Osteoblast (primary cell): ENCODE measurements around the gene INPP4A. TPM values are rescaled to one million over a fixed set of nuclear protein-coding genes. Genes with fewer than 3 reads are reported as not detected.
A peak's percentile ranks its signal among the peaks of the same experiment; 100 is the strongest.

Source experiments
- DNase-seq: peaks from one replicate; pipeline ENCODE4 v3.0.0; 2011; ENCODE audit warnings: low spot score, mixed read lengths; ENCODE audit not compliant: insufficient read length; ENCODE audit errors: missing footprints
- H2AFZ ChIP-seq: 2 replicates; pipeline ENCODE4 v1.6.0; 2011; ENCODE audit warnings: mild to moderate bottlenecking, low read length
- H3K27ac ChIP-seq: 2 replicates; pipeline ENCODE4 v1.5.1; 2011; ENCODE audit warnings: mild to moderate bottlenecking, low read depth, low read length, moderate library complexity
- H3K27me3 ChIP-seq: 2 replicates; pipeline ENCODE4 v1.6.0; 2012; ENCODE audit warnings: mild to moderate bottlenecking, control low read depth, inconsistent platforms, low read length, moderate library complexity; ENCODE audit not compliant: insufficient read depth
- H3K36me3 ChIP-seq: 2 replicates; pipeline ENCODE4 v1.5.1; 2011; ENCODE audit warnings: mild to moderate bottlenecking, low read length, control low read depth, moderate library complexity; ENCODE audit not compliant: insufficient read depth
- H3K4me1 ChIP-seq: 2 replicates; pipeline ENCODE4 v1.5.1; 2011; ENCODE audit warnings: mild to moderate bottlenecking, low read length, control low read depth, moderate library complexity; ENCODE audit not compliant: insufficient read depth
- H3K4me2 ChIP-seq: 2 replicates; pipeline ENCODE4 v1.6.0; 2011; ENCODE audit warnings: mild to moderate bottlenecking, low read length; ENCODE audit not compliant: insufficient read depth
- H3K4me3 ChIP-seq: fragments of 200-600 bp; sonication (generic); 3 replicates; pipeline ENCODE4 v1.5.1; 2012; ENCODE audit warnings: mild to moderate bottlenecking, low read length, inconsistent platforms; ENCODE audit not compliant: insufficient read depth
- H3K79me2 ChIP-seq: 2 replicates; pipeline ENCODE4 v1.6.0; 2012; ENCODE audit warnings: mild to moderate bottlenecking, low read length, control low read depth, inconsistent platforms; ENCODE audit not compliant: insufficient read depth
- H3K9me3 ChIP-seq: 2 replicates; pipeline ENCODE4 v1.5.1; 2011; ENCODE audit warnings: low read depth, low read length, control low read depth
- H4K20me1 ChIP-seq: 2 replicates; pipeline ENCODE4 v1.6.0; 2012; ENCODE audit warnings: mild to moderate bottlenecking, low read length, control low read depth; ENCODE audit not compliant: insufficient read depth
- total RNA-seq: library from RNA; depleted of rRNA; stranded (reverse); fragments of >200 nt; gene quantifications from 2 replicates; pipeline ENCODE4 v1.2.3, GENCODE V29; 2012
- TF ChIP-seq, protein P1 (sequence below): IDR thresholded peaks from 2 replicates; pipeline ENCODE4 v1.5.1; 2011; ENCODE audit warnings: mild to moderate bottlenecking, low read depth, low read length, moderate library complexity; ENCODE audit errors: extremely low read depth

Gene INPP4A
- total RNA-seq, 1 donor, result 25.7 TPM

DNA sequence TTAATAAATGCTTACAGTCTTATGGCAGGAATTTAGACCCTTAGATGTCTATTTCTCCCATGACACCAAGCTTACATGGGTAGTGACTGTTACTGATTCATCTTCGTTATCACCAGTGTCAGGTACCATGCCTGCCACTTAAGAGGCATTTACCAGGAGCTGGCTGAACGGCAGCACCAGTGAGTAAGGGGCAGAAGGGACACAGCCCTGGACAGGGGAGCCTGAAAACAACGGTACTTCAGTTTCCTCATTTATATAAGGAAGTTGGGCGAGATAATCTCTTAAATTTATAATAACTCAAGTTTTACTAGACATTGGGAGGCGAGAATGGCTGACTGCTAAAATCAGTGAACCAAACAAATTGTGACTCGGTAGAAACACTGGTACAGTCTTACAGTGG lies 162.4 kb downstream of the INPP4A start:
- Histone ChIP-seq H3K79me2 (peaks cover 79% of the 10 kb centered on the region), H3K27ac (peak overlapping the region; percentile 94), H3K4me2 (peak overlapping the region; percentile 89)

GRCh38 chr2:98607741-98608115 lies 163.1 kb downstream of the INPP4A start:
- peaks cover 11% of the 10 kb centered on the region for H4K20me1 ChIP-seq
- H3K27ac ChIP-seq, result peak overlapping the region; percentile 94
- TF ChIP-seq, protein P1, sequence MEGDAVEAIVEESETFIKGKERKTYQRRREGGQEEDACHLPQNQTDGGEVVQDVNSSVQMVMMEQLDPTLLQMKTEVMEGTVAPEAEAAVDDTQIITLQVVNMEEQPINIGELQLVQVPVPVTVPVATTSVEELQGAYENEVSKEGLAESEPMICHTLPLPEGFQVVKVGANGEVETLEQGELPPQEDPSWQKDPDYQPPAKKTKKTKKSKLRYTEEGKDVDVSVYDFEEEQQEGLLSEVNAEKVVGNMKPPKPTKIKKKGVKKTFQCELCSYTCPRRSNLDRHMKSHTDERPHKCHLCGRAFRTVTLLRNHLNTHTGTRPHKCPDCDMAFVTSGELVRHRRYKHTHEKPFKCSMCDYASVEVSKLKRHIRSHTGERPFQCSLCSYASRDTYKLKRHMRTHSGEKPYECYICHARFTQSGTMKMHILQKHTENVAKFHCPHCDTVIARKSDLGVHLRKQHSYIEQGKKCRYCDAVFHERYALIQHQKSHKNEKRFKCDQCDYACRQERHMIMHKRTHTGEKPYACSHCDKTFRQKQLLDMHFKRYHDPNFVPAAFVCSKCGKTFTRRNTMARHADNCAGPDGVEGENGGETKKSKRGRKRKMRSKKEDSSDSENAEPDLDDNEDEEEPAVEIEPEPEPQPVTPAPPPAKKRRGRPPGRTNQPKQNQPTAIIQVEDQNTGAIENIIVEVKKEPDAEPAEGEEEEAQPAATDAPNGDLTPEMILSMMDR, result no peak
- no peak for DNase-seq
- H3K9me3 ChIP-seq, result no peaks in the 10 kb centered on the region
- no peaks in the 10 kb centered on the region for H3K27me3 ChIP-seq
- H3K4me3 ChIP-seq, result peak overlapping the region; percentile 94
- H3K4me2 ChIP-seq, result peak overlapping the region; percentile 89
- peaks cover 79% of the 10 kb centered on the region for H3K79me2 ChIP-seq
- H3K36me3 ChIP-seq, result peaks cover 32% of the 10 kb centered on the region
- peak overlapping the region; percentile 91 for H2AFZ ChIP-seq
- peaks cover 23% of the 10 kb centered on the region for H3K4me1 ChIP-seq

More for the DNA sequence above, 162.4 kb downstream of the INPP4A start:
- no peak for DNase-seq
- no peaks in the 10 kb centered on the region for H3K27me3 ChIP-seq
- peaks cover 26% of the 10 kb centered on the region for H3K36me3 ChIP-seq
- TF ChIP-seq, protein P1, result no peak
- H3K4me1 ChIP-seq, result peaks cover 23% of the 10 kb centered on the region
- H3K4me3 ChIP-seq, result peak overlapping the region; percentile 94
- peaks cover 11% of the 10 kb centered on the region for H4K20me1 ChIP-seq
- H2AFZ ChIP-seq, result no peak overlapping the region
- H3K9me3 ChIP-seq, result no peaks in the 10 kb centered on the region

DNA sequence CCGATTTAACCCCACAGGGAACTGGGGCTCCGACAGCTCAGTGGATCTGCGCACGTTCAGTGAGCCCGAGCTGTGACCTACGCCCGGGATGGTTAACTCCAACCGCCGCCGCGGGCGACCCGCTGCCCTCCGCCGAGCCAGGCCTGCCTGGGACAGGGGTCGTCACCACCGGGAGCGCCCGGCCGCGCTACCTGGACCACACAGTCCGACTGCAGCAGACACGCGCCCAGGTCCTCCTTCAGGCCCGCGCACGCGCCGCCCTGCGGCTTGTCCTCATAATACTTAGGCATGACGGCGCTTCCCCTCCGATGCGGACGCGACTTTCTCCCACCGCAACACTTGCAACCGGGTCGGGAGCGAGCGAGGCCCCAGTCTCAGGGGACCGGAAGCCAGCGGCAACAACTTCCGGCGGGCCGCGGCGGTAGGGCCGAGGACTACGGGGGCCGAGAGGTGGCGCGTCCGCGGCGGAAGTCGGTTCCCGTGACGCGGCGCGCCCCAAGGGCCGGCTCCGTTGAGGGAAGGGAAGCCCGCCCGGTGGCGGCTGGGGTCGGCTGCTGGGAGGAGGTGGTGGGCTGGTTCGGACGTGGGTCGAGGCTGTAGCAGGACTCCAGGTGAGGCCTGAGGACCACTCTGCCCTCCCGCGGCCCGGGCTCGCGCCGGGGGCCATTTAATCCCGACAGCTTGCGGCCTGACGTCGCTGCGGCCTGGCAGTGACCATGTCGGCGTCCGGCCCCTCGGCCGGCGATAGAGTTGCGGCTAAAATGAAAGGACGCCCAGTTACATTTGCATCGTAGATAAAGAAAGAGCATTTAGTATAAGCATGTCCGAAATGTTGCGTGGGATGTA lies 163.7 kb downstream of the INPP4A start, which contains the start of the genes COA5 and UNC50:
Gene COA5, minus strand, starts transcription at position 397 of the 846 bp plus-strand sequence. Its CDS starts 107 bp downstream, at position 290.
Gene UNC50, plus strand, starts transcription at position 474 of the 846 bp plus-strand sequence. CDS start 1,171 bp downstream, outside the sequence.
- Histone ChIP-seq H3K27me3 (no peaks in the 10 kb centered on the region), H3K27ac (peak within 1 kb of the TSS; percentile 94), H3K36me3 (peaks cover 38% of the 10 kb centered on the region), H3K4me2 (peak within 1 kb of the TSS; percentile 89), H4K20me1 (peaks cover 11% of the 10 kb centered on the region), H3K4me1 (peaks cover 23% of the 10 kb centered on the region), H3K9me3 (no peaks in the 10 kb centered on the region), H3K79me2 (peaks cover 79% of the 10 kb centered on the region), H2AFZ (peak within 1 kb of the TSS; percentile 91), H3K4me3 (peak within 1 kb of the TSS; percentile 94)
- TF ChIP-seq, protein P1, result no peak
- peak; percentile 98 for DNase-seq
